Suprapubic skin (tissue), 4 donors: ENCODE results near the gene CCDC159. TPM values are rescaled to one million over a fixed set of nuclear protein-coding genes. Genes with fewer than 3 reads are reported as not detected.

Experiments used
- DNase-seq, 2 donors: peaks; one replicate each; pipeline ENCODE4 v3.0.0-alpha.2; 2019; ENCODE audit warnings: low spot score in 2 of 2
- H3K27ac ChIP-seq: fragments of 200-600 bp; sonication (generic); one replicate; pipeline ENCODE4 v1.5.1; 2019
- H3K27me3 ChIP-seq: fragments of 200-600 bp; sonication (generic); one replicate; pipeline ENCODE4 v1.5.1; 2019
- H3K36me3 ChIP-seq: fragments of 200-600 bp; sonication (generic); one replicate; pipeline ENCODE4 v1.5.1; 2019
- H3K4me1 ChIP-seq: fragments of 200-600 bp; sonication (generic); one replicate; pipeline ENCODE4 v1.5.1; 2019
- H3K4me3 ChIP-seq: fragments of 200-600 bp; sonication (generic); one replicate; pipeline ENCODE4 v1.5.1; 2019; ENCODE audit warnings: mild to moderate bottlenecking
- H3K9me3 ChIP-seq: fragments of 200-600 bp; sonication (generic); one replicate; pipeline ENCODE4 v1.5.1; 2019
- CTCF ChIP-seq, 2 donors: fragments of 200-600 bp in 1 of 2; fragments of 450-650 bp in 1 of 2; sonication (generic) in 1 of 2; IDR thresholded peaks; one replicate each; pipeline ENCODE4 v1.5.1; 2016 to 2019; ENCODE audit warnings: antibody characterized with exemption in 2 of 2, mild to moderate bottlenecking in 1 of 2, moderate library complexity in 1 of 2
- EP300 ChIP-seq: sonication (generic); formaldehyde crosslinking; IDR thresholded peaks from one replicate; pipeline ENCODE4 v1.6.1; 2017; ENCODE audit warnings: antibody characterized with exemption
- POLR2A ChIP-seq, 2 donors: fragments of 450-650 bp; IDR thresholded peaks; one replicate each; pipeline ENCODE4 v1.6.1; 2017; ENCODE audit warnings: antibody characterized with exemption in 2 of 2, mild to moderate bottlenecking in 2 of 2, moderate library complexity in 2 of 2
- POLR2AphosphoS5 ChIP-seq, 3 donors: sonication (generic); formaldehyde crosslinking; IDR thresholded peaks; one replicate each; pipeline ENCODE4 v1.6.1; 2017; ENCODE audit warnings: antibody characterized with exemption in 3 of 3
- whole genome bisulfite sequencing: methylation state at CpG from one replicate; pipeline ENCODE4 v1.1.5; 2018; 5-methylcytosine and 5-hydroxymethylcytosine counted together
- total RNA-seq, 4 donors: library from RNA; depleted of rRNA; stranded (reverse); fragments of >200 nt; gene quantifications; one replicate each; pipeline ENCODE4 v1.1.0, GENCODE V29; 2016

The CCDC159 gene
- total RNA-seq, 4 donors from 2014 or later: 8.0 to 58.3 (median 14.3) TPM

DNA sequence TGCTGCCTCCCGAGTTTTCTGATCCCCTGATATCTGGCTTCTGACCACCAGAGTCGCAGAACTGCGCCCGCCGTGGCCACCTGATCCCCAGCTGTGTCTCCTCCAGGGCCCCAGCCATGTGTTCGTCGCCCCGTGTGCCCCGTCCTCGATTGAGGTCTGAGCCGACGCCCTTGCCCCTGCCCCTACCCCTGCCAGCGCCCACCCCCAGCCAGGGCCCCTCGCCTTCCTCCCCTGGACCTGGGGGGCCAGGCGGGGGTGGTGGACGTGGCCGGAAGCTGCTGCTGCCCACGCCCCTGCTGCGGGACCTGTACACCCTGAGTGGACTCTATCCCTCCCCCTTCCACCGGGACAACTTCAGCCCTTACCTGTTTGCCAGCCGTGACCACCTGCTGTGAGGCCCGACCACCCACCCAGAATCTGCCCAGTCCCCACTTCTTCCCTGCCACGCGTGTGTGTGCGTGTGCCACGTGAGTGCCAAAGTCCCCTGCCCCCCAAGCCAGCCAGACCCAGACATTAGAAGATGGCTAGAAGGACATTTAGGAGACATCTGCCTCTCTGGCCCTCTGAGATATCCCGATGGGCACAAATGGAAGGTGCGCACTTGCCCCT lies 18.1 kb downstream of the CCDC159 start:
- Histone ChIP-seq H3K4me1 (peaks cover 4% of the 10 kb centered on the region), H3K4me3 (no peak overlapping the region), H3K36me3 (peaks cover 49% of the 10 kb centered on the region), H3K27ac (no peak overlapping the region), H3K9me3 (no peaks in the 10 kb centered on the region), H3K27me3 (no peaks in the 10 kb centered on the region)
- TF ChIP-seq CTCF (IDR thresholded peaks at IDR 0.05) (no peak), POLR2A (IDR thresholded peaks at IDR 0.05) (no peak), POLR2AphosphoS5 (IDR thresholded peaks at IDR 0.05) (no peak), EP300 (no peak)
- WGBS: 94% methylated on average over 20 of the region's 28 CpGs
- DNase-seq: no peak

DNA sequence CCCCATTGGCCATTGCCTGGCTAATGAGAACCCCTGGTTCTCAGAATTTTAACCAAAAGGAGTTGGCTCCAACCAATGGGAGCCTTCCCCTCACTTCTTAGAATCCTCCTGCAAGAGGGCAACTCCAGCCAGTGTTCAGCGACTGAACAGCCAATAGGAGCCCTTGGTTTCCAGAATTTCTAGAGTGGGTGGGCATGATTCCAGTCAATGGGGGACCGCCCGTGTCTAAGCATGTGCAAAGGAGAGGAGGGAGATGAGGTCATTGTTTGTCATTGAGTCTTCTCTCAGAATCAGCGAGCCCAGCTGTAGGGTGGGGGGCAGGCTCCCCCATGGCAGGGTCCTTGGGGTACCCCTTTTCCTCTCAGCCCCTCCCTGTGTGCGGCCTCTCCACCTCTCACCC lies 18.6 kb downstream of the CCDC159 start:
- 53% methylated on average over 3 of the region's 5 CpGs for WGBS
- H3K27me3 ChIP-seq: no peaks in the 10 kb centered on the region
- H3K9me3 ChIP-seq: no peaks in the 10 kb centered on the region
- H3K27ac ChIP-seq: no peak overlapping the region
- no peak overlapping the region for H3K4me3 ChIP-seq
- H3K4me1 ChIP-seq: peaks cover 4% of the 10 kb centered on the region
- H3K36me3 ChIP-seq: peaks cover 45% of the 10 kb centered on the region
- TF ChIP-seq POLR2A (IDR thresholded peaks at IDR 0.05): no peak
- no peak for DNase-seq

DNA sequence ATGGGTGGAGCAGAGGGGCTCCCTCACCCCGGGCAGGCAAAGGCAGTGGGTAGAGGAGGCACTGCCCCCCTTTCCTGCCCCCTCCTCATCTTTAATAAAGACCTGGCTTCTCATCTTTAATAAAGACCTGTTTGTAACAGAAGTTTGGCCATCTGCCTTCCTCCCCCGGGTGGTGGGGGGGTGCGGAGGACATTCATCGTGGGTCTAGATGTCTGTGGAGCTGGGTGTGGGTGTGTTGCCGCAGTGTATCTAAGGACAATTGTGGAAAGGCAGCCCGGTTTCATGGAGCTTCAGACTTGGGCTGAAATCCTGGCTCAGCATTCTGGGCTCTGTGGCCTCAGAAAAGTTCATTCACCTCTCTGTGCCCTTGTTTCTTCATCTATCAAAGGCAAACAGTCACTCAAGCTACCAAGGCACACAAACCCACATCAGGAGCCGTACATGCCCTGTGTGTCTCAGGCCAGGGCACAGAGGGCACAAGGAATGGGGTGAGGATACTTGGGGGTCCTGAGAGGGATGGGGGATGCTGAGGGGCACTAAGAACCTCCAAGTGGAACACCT lies 19.3 kb downstream of the CCDC159 start:
- no peak for DNase-seq
- WGBS: 66% methylated on average over 7 of the region's 7 CpGs
- no peak for TF ChIP-seq EP300
- TF ChIP-seq POLR2AphosphoS5 (IDR thresholded peaks at IDR 0.05): no peak
- TF ChIP-seq POLR2A (IDR thresholded peaks at IDR 0.05): no peak
- TF ChIP-seq CTCF (IDR thresholded peaks at IDR 0.05): no peak
- Histone ChIP-seq H3K9me3 (no peaks in the 10 kb centered on the region), H3K36me3 (peaks cover 45% of the 10 kb centered on the region), H3K4me3 (no peak overlapping the region), H3K27ac (no peak overlapping the region), H3K4me1 (peaks cover 4% of the 10 kb centered on the region), H3K27me3 (no peaks in the 10 kb centered on the region)

DNA sequence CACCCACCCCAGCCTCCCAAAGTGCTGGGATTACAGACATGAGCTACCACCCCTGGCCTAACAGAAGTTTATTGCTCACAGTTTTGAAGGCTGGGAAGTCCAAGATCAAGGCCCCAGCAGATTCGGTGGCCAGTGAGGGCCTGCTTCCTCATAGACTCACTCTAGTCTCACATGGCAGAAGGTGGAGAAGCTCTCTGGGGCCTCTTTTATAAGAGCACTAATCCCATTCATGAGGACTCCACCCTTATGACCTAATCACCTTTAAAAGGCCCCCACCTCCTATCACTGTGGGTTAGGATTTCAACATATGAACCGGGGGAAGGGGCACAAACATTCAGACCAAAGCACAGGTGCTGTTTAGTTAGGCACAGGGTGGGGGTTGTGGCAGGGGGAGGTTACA lies 21.2 kb downstream of the CCDC159 start:
- Histone ChIP-seq H3K9me3 (no peaks in the 10 kb centered on the region), H3K27me3 (no peaks in the 10 kb centered on the region), H3K4me1 (no peaks in the 10 kb centered on the region), H3K36me3 (peaks cover 38% of the 10 kb centered on the region), H3K27ac (no peak overlapping the region), H3K4me3 (no peak overlapping the region)
- 94% methylated on average over 1 of the region's 2 CpGs for WGBS
- DNase-seq: no peak
- TF ChIP-seq POLR2A (IDR thresholded peaks at IDR 0.05): no peak
- no peak for TF ChIP-seq EP300
- no peak for TF ChIP-seq CTCF (IDR thresholded peaks at IDR 0.05)
- no peak for TF ChIP-seq POLR2AphosphoS5 (IDR thresholded peaks at IDR 0.05)

DNA sequence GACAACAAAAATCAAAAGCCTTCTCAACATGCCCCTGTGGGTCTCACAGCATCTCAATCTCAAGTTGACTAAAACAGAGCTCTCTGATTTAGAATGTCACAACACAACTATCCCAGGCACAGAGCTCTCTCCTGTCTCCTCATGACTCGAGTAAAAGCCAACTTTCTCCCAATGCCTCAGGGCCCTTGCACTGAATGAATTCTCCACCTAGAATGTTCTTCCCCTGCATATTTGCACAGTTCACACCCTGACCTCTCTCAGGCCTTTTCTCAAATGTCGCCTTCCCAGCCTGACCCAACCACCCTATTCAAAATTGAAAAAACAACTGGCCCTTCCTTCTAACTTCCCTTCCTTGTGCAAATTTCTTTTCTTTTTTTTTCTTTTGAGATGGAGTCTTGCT lies 24.4 kb downstream of the CCDC159 start:
- H3K9me3 ChIP-seq: no peaks in the 10 kb centered on the region
- no peak overlapping the region for H3K27ac ChIP-seq
- no peaks in the 10 kb centered on the region for H3K27me3 ChIP-seq
- peaks cover 9% of the 10 kb centered on the region for H3K36me3 ChIP-seq
- 84% methylated on average over 2 of the region's 2 CpGs for WGBS
- TF ChIP-seq EP300 (no peak), POLR2A (IDR thresholded peaks at IDR 0.05) (no peak), CTCF (IDR thresholded peaks at IDR 0.05) (no peak), POLR2AphosphoS5 (IDR thresholded peaks at IDR 0.05) (no peak)
- no peak overlapping the region for H3K4me3 ChIP-seq
- no peak for DNase-seq
- peaks cover 14% of the 10 kb centered on the region for H3K4me1 ChIP-seq
